NCI-H187 (cell line): ENCODE results near the gene SPATA13.

Experiments
- DNase-seq, 2 experiments: peaks; one replicate each; lab custom pipeline; 2025; lab: John Stamatoyannopoulos, UW

The SPATA13 gene

GRCh38 chr13:24167666-24168391 lies 7.3 kb downstream of the SPATA13 start:
- no peak for DNase-seq

GRCh38 chr13:24168392-24168750 lies 7.9 kb downstream of the SPATA13 start:
- no peak for DNase-seq

GRCh38 chr13:24168979-24169378 lies 8.5 kb downstream of the SPATA13 start:
- no peak for DNase-seq

- DNase-seq: no peak
Measured at GRCh38 chr13:24172071-24172470, 11.6 kb downstream of the SPATA13 start.

GRCh38 chr13:24173795-24174194 lies 13.3 kb downstream of the SPATA13 start:
- no peak for DNase-seq

- no peak for DNase-seq
Measured at GRCh38 chr13:24175847-24176246, 15.3 kb downstream of the SPATA13 start.

- no peak for DNase-seq
Measured at GRCh38 chr13:24176351-24177101, 16.0 kb downstream of the SPATA13 start.

GRCh38 chr13:24178847-24179485 lies 18.4 kb downstream of the SPATA13 start:
- no peak for DNase-seq

- DNase-seq: no peak
Measured at GRCh38 chr13:24179486-24179850, 18.9 kb downstream of the SPATA13 start.

- no peak for DNase-seq
Measured at GRCh38 chr13:24180750-24181377, 20.3 kb downstream of the SPATA13 start.

- no peak for DNase-seq
Measured at GRCh38 chr13:24181991-24182702, 21.6 kb downstream of the SPATA13 start.

GRCh38 chr13:24182703-24183081 lies 22.2 kb downstream of the SPATA13 start:
- no peak for DNase-seq

- DNase-seq: no peak
Measured at GRCh38 chr13:24183741-24184182, 23.2 kb downstream of the SPATA13 start.

- no peak for DNase-seq
Measured at GRCh38 chr13:24184265-24184841, 23.8 kb downstream of the SPATA13 start.

GRCh38 chr13:24184882-24185281 lies 24.4 kb downstream of the SPATA13 start:
- DNase-seq: no peak

- no peak for DNase-seq
Measured at GRCh38 chr13:24185591-24186232, 25.2 kb downstream of the SPATA13 start.

- no peak for DNase-seq
Measured at GRCh38 chr13:24187185-24187584, 26.7 kb downstream of the SPATA13 start.

GRCh38 chr13:24192057-24192810 lies 31.7 kb downstream of the SPATA13 start:
- DNase-seq: no peak

- DNase-seq: no peak
Measured at GRCh38 chr13:24192811-24193162, 32.3 kb downstream of the SPATA13 start.

GRCh38 chr13:24194447-24194846 lies 33.9 kb downstream of the SPATA13 start:
- DNase-seq: no peak
